HepG2 (cell line): ENCODE data around the gene LEAP2. TPM values are rescaled to one million over a fixed set of nuclear protein-coding genes. Genes with fewer than 3 reads are reported as not detected.

Experiments used
- GPN1 ChIP-seq: sonication (generic); formaldehyde crosslinking; IDR thresholded peaks from 2 replicates; pipeline ENCODE4 v1.5.1; 2020; ENCODE audit warnings: missing genetic modification reagents, borderline replicate concordance
- KDM2A ChIP-seq: sonication (generic); formaldehyde crosslinking; IDR thresholded peaks from 2 replicates; pipeline ENCODE4 v1.4.0; 2020; ENCODE audit warnings: low read depth, missing genetic modification reagents, borderline replicate concordance
- KDM6A ChIP-seq: IDR thresholded peaks from 2 replicates; pipeline ENCODE4 v1.6.1; 2016; ENCODE audit warnings: low read depth
- NFIC ChIP-seq: IDR thresholded peaks from 2 replicates; pipeline ENCODE4 v1.6.1; 2012; ENCODE audit warnings: mild to moderate bottlenecking, low read length, inconsistent platforms
- PAF1 ChIP-seq: IDR thresholded peaks from 2 replicates; pipeline ENCODE4 v1.6.1; 2016; ENCODE audit warnings: missing genetic modification reagents, missing compliant biosample characterization
- PHF5A ChIP-seq: IDR thresholded peaks from one replicate; pipeline ENCODE4 v1.6.1; 2018; ENCODE audit warnings: low read depth, missing genetic modification reagents; ENCODE audit not compliant: unreplicated experiment
- SCMH1 ChIP-seq: sonication (generic); formaldehyde crosslinking; IDR thresholded peaks from 2 replicates; pipeline ENCODE4 v1.9.0; 2021; ENCODE audit warnings: missing genetic modification reagents, mild to moderate bottlenecking, borderline replicate concordance
- TBL1XR1 ChIP-seq: fragments of 150-350 bp; IDR thresholded peaks from 2 replicates; pipeline ENCODE4 v1.6.1; 2014; ENCODE audit warnings: borderline replicate concordance, low read length; ENCODE audit not compliant: partially characterized antibody
- U2AF1 ChIP-seq: fragments of 200-400 bp; formaldehyde crosslinking; optimal IDR thresholded peaks from 2 replicates; pipeline ENCODE3; 2017; ENCODE audit warnings: mild to moderate bottlenecking, low read depth, low read length
- ZEB1 ChIP-seq: IDR thresholded peaks from 2 replicates; pipeline ENCODE4 v1.6.1; 2012; ENCODE audit warnings: mild to moderate bottlenecking, low read depth, inconsistent platforms; ENCODE audit not compliant: insufficient replicate concordance
- ZIK1 ChIP-seq: sonication (generic); formaldehyde crosslinking; IDR thresholded peaks from 2 replicates; pipeline ENCODE4 v1.5.0; 2020; ENCODE audit warnings: mild to moderate bottlenecking, low read depth, missing genetic modification reagents, borderline replicate concordance
- ZNF44 ChIP-seq: sonication (generic); formaldehyde crosslinking; IDR thresholded peaks from 2 replicates; pipeline ENCODE4 v1.5.1; 2020; ENCODE audit warnings: mild to moderate bottlenecking, missing genetic modification reagents
- ZNF749 ChIP-seq: sonication (generic); formaldehyde crosslinking; IDR thresholded peaks from 2 replicates; pipeline ENCODE4 v1.8.0; 2022; ENCODE audit warnings: mild to moderate bottlenecking, missing genetic modification reagents, moderate library complexity, borderline replicate concordance
- polyA plus RNA-seq, 8 experiments: library from polyadenylated mRNA; depleted of rRNA in 3 of 8; stranded (reverse) in 7 of 8; unstranded in 1 of 8; fragments of >200 nt; fragmentation: Illumina TruSeq in 4 of 8; extraction: Trizol in 4 of 8; gene quantifications; 2 replicates each; pipeline versions ENCODE4 v1.2.1 to v1.2.3, GENCODE V29; 2011 to 2016; ENCODE audit warnings: low read depth in 4 of 8, missing spikeins in 1 of 8, mixed read lengths in 1 of 8; ENCODE audit not compliant: insufficient read depth in 1 of 8
- total RNA-seq, 5 experiments: library from RNA; depleted of rRNA; stranded (reverse); fragments of >200 nt; fragmentation: Illumina TruSeq; extraction: Trizol; gene quantifications; 2 replicates each; pipeline ENCODE4 v1.2.3, GENCODE V29; 2016; ENCODE audit warnings: low read depth in 1 of 5
- TF ChIP-seq, protein P1 (sequence below): sonication (generic); formaldehyde crosslinking; IDR thresholded peaks from 2 replicates; pipeline ENCODE4 v1.5.0; 2020; ENCODE audit warnings: mild to moderate bottlenecking, missing genetic modification reagents, moderate library complexity
- TF ChIP-seq, protein P2 (sequence below): IDR thresholded peaks from 2 replicates; pipeline ENCODE4 v1.6.1; 2016; ENCODE audit warnings: low read depth
- TF ChIP-seq, protein P3 (sequence below): sonication (generic); formaldehyde crosslinking; IDR thresholded peaks from 2 replicates; pipeline ENCODE4 v1.4.0; 2020; ENCODE audit warnings: missing genetic modification reagents
- TF ChIP-seq, protein P4 (sequence below): sonication (generic); formaldehyde crosslinking; IDR thresholded peaks from 2 replicates; pipeline ENCODE4 v1.4.0; 2020; ENCODE audit warnings: missing genetic modification reagents, borderline replicate concordance
- TF ChIP-seq, protein P5 (sequence below): sonication (generic); formaldehyde crosslinking; IDR thresholded peaks from 2 replicates; pipeline ENCODE4 v1.4.0; 2020; ENCODE audit warnings: mild to moderate bottlenecking, missing genetic modification reagents, borderline replicate concordance

Gene LEAP2
- total and polyA plus RNA-seq, 2 of the 13 experiments (the other 11 are each of a cell fraction or from before 2014, with no cell fraction given): 23.9 to 51.9 TPM

DNA sequence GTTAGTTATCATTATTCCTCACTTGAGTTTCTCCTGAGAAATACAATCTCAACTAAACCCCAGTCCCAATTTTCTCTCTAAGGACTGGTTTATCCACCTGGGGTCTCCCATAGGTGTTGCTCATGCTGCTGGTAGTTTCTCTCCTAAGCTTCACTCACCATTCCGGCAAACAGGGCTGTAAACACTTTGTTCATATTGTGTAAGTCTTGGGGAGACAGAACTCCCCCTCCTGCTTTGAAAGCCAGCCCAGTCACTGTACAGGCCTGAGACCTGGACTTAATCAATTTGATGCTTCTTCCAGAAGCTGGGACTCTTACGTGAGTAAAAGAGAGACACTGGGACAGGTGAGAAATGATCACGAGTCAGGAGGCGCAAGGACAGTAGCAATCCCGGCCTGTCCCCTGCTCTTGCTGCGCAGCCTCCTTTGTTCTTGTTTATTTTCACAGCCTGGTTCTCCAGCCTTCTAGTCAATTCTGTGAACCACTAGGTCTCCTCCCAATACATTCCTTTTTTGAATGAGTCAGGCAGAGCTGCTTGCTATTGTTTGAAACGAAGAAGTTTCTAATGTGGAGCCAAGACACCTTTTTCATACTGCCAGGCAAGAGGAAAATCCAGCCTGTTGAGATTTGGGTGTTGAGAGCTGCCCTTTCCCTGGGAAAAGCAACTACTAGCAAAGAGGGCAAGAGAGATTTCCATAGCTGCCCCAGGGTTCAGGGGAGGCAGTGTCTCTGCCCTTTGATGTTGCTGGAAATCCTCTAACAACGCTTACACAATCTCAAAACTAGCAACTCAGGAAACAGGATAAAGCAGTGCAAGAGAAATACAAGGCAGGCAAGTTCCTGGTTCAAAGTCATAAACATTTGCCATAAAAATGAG lies 33.8 kb upstream of the LEAP2 start (continued):
- TF ChIP-seq ZIK1: no peak
- TF ChIP-seq, protein P1, sequence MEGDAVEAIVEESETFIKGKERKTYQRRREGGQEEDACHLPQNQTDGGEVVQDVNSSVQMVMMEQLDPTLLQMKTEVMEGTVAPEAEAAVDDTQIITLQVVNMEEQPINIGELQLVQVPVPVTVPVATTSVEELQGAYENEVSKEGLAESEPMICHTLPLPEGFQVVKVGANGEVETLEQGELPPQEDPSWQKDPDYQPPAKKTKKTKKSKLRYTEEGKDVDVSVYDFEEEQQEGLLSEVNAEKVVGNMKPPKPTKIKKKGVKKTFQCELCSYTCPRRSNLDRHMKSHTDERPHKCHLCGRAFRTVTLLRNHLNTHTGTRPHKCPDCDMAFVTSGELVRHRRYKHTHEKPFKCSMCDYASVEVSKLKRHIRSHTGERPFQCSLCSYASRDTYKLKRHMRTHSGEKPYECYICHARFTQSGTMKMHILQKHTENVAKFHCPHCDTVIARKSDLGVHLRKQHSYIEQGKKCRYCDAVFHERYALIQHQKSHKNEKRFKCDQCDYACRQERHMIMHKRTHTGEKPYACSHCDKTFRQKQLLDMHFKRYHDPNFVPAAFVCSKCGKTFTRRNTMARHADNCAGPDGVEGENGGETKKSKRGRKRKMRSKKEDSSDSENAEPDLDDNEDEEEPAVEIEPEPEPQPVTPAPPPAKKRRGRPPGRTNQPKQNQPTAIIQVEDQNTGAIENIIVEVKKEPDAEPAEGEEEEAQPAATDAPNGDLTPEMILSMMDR (CRISPR knock-in tag): peak; percentile 9; the same call in 1 of the 2 replicates
- TF ChIP-seq U2AF1: no peak
- TF ChIP-seq SCMH1 (CRISPR knock-in tag): no peak
- TF ChIP-seq, protein P2, sequence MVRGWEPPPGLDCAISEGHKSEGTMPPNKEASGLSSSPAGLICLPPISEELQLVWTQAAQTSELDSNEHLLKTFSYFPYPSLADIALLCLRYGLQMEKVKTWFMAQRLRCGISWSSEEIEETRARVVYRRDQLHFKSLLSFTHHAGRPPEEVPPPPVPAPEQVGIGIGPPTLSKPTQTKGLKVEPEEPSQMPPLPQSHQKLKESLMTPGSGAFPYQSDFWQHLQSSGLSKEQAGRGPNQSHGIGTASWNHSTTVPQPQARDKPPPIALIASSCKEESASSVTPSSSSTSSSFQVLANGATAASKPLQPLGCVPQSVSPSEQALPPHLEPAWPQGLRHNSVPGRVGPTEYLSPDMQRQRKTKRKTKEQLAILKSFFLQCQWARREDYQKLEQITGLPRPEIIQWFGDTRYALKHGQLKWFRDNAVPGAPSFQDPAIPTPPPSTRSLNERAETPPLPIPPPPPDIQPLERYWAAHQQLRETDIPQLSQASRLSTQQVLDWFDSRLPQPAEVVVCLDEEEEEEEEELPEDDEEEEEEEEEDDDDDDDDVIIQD (CRISPR knock-in tag): peak; percentile 62; the same call in 1 of the 2 replicates
- TF ChIP-seq PAF1 (CRISPR knock-in tag): no peak
- TF ChIP-seq GPN1 (CRISPR knock-in tag): no peak
- TF ChIP-seq, protein P3, sequence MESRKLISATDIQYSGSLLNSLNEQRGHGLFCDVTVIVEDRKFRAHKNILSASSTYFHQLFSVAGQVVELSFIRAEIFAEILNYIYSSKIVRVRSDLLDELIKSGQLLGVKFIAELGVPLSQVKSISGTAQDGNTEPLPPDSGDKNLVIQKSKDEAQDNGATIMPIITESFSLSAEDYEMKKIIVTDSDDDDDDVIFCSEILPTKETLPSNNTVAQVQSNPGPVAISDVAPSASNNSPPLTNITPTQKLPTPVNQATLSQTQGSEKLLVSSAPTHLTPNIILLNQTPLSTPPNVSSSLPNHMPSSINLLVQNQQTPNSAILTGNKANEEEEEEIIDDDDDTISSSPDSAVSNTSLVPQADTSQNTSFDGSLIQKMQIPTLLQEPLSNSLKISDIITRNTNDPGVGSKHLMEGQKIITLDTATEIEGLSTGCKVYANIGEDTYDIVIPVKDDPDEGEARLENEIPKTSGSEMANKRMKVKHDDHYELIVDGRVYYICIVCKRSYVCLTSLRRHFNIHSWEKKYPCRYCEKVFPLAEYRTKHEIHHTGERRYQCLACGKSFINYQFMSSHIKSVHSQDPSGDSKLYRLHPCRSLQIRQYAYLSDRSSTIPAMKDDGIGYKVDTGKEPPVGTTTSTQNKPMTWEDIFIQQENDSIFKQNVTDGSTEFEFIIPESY (CRISPR knock-in tag): no peak
- TF ChIP-seq TBL1XR1: no peak
- TF ChIP-seq KDM6A (CRISPR knock-in tag): peak; percentile 86
- TF ChIP-seq, protein P4, sequence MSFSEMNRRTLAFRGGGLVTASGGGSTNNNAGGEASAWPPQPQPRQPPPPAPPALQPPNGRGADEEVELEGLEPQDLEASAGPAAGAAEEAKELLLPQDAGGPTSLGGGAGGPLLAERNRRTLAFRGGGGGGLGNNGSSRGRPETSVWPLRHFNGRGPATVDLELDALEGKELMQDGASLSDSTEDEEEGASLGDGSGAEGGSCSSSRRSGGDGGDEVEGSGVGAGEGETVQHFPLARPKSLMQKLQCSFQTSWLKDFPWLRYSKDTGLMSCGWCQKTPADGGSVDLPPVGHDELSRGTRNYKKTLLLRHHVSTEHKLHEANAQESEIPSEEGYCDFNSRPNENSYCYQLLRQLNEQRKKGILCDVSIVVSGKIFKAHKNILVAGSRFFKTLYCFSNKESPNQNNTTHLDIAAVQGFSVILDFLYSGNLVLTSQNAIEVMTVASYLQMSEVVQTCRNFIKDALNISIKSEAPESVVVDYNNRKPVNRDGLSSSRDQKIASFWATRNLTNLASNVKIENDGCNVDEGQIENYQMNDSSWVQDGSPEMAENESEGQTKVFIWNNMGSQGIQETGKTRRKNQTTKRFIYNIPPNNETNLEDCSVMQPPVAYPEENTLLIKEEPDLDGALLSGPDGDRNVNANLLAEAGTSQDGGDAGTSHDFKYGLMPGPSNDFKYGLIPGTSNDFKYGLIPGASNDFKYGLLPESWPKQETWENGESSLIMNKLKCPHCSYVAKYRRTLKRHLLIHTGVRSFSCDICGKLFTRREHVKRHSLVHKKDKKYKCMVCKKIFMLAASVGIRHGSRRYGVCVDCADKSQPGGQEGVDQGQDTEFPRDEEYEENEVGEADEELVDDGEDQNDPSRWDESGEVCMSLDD (CRISPR knock-in tag): peak; percentile 27
- TF ChIP-seq ZNF44: no peak
- TF ChIP-seq, protein P5, sequence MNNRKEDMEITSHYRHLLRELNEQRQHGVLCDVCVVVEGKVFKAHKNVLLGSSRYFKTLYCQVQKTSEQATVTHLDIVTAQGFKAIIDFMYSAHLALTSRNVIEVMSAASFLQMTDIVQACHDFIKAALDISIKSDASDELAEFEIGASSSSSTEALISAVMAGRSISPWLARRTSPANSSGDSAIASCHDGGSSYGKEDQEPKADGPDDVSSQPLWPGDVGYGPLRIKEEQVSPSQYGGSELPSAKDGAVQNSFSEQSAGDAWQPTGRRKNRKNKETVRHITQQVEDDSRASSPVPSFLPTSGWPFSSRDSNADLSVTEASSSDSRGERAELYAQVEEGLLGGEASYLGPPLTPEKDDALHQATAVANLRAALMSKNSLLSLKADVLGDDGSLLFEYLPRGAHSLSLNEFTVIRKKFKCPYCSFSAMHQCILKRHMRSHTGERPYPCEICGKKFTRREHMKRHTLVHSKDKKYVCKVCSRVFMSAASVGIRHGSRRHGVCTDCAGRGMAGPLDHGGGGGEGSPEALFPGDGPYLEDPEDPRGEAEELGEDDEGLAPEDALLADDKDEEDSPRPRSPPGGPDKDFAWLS (CRISPR knock-in tag): no peak
- no peak for TF ChIP-seq KDM2A (CRISPR knock-in tag)
- TF ChIP-seq NFIC: peak; percentile 75; the same call in 1 of the 2 replicates
- no peak for TF ChIP-seq ZEB1
- no peak for TF ChIP-seq ZNF749 (CRISPR knock-in tag)
- no peak for TF ChIP-seq PHF5A (CRISPR knock-in tag)
